Measurements from ENCODE around the gene MAST1. TPM values are rescaled to one million over a fixed set of nuclear protein-coding genes. Genes with fewer than 3 reads are reported as not detected.
A peak's percentile ranks its signal among the peaks of the same experiment; 100 is the strongest.

The MAST1 gene
- total RNA-seq, 1 donor from 2014 or later, result not detected

- Histone ChIP-seq H3K27ac (replicated peaks) (no peak overlapping the region), H3K36me3 (no peaks in the 10 kb centered on the region), H3K27me3 (ENCODE audit: low read depth) (peaks cover 89% of the 10 kb centered on the region), H3K4me3 (no peak overlapping the region), H3K9me3 (replicated peaks) (peaks cover 7% of the 10 kb centered on the region), H3K4me1 (peaks cover 4% of the 10 kb centered on the region)
- DNase-seq, result no peak
- intact Hi-C loops (cut with micrococcal nuclease), result no loop called here
- peak; percentile 42 for TF ChIP-seq CTCF (IDR thresholded peaks at IDR 0.05; ENCODE audit: borderline replicate concordance)
Measured at GRCh38 chr19:12825254-12826131, 12.8 kb upstream of the MAST1 start.

GRCh38 chr19:12828494-12828893 is 9.8 kb upstream of the MAST1 start:
- H3K36me3 ChIP-seq, result no peaks in the 10 kb centered on the region
- intact Hi-C loops (cut with micrococcal nuclease), result no loop called here
- peaks cover 17% of the 10 kb centered on the region for H3K4me1 ChIP-seq
- TF ChIP-seq CTCF (IDR thresholded peaks at IDR 0.05; ENCODE audit: borderline replicate concordance), result no peak
- H3K27me3 ChIP-seq (ENCODE audit: low read depth), result peaks cover 100% of the 10 kb centered on the region
- H3K4me3 ChIP-seq, result no peak overlapping the region
- no peak overlapping the region for H3K27ac ChIP-seq (replicated peaks)
- DNase-seq, result no peak
- no peaks in the 10 kb centered on the region for H3K9me3 ChIP-seq (replicated peaks)

GRCh38 chr19:12833418-12833737 is 4.9 kb upstream of the MAST1 start:
- Histone ChIP-seq H3K27me3 (ENCODE audit: low read depth) (peaks cover 100% of the 10 kb centered on the region), H3K9me3 (replicated peaks) (no peaks in the 10 kb centered on the region), H3K4me1 (peaks cover 25% of the 10 kb centered on the region), H3K27ac (replicated peaks) (no peak overlapping the region), H3K36me3 (no peaks in the 10 kb centered on the region), H3K4me3 (peak overlapping the region; percentile 57)
- no peak for TF ChIP-seq CTCF (IDR thresholded peaks at IDR 0.05; ENCODE audit: borderline replicate concordance)
- intact Hi-C loops (cut with micrococcal nuclease), result no loop called here
- DNase-seq, result no peak

- H3K4me1 ChIP-seq, result peaks cover 31% of the 10 kb centered on the region
- H3K27me3 ChIP-seq (ENCODE audit: low read depth), result peaks cover 100% of the 10 kb centered on the region
- peak overlapping the region; percentile 57 for H3K4me3 ChIP-seq
- TF ChIP-seq CTCF (IDR thresholded peaks at IDR 0.05; ENCODE audit: borderline replicate concordance), result no peak
- no peaks in the 10 kb centered on the region for H3K36me3 ChIP-seq
- intact Hi-C loops (cut with micrococcal nuclease), result no loop called here
- no peak overlapping the region for H3K27ac ChIP-seq (replicated peaks)
- no peak for DNase-seq
- H3K9me3 ChIP-seq (replicated peaks), result no peaks in the 10 kb centered on the region
Measured at GRCh38 chr19:12833738-12834565, 4.4 kb upstream of the MAST1 start.

GRCh38 chr19:12834566-12834943 is 3.8 kb upstream of the MAST1 start, which contains the start of gene RTBDN:
Gene RTBDN (minus strand): TSS chr19:12834579. CDS start chr19:12829979, 4,600 bp downstream.
- H3K27ac ChIP-seq (replicated peaks), result no peak within 1 kb of the TSS
- H3K4me1 ChIP-seq, result peaks cover 31% of the 10 kb centered on the region
- H3K4me3 ChIP-seq, result peak within 1 kb of the TSS; percentile 57
- no peak for DNase-seq
- intact Hi-C loops (cut with micrococcal nuclease), result no loop called here
- H3K36me3 ChIP-seq, result no peaks in the 10 kb centered on the region
- H3K9me3 ChIP-seq (replicated peaks), result no peaks in the 10 kb centered on the region
- TF ChIP-seq CTCF (IDR thresholded peaks at IDR 0.05; ENCODE audit: borderline replicate concordance), result no peak
- peaks cover 100% of the 10 kb centered on the region for H3K27me3 ChIP-seq (ENCODE audit: low read depth)

Measured in left ventricle myocardium inferior (tissue), 1 donor.